ENCODE results near the gene PPP1R3C.
A peak's percentile ranks its signal among the peaks of the same experiment; 100 is the strongest.

Gene PPP1R3C

GRCh38 chr10:91628383-91628782, 4.5 kb downstream of the PPP1R3C start:
- no peak for DNase-seq

- DNase-seq = no peak
These were observed 5.3 kb downstream of the PPP1R3C start for GRCh38 chr10:91627344-91628102.

- no peak for DNase-seq
These were observed 5.9 kb downstream of the PPP1R3C start for GRCh38 chr10:91626936-91627335.

GRCh38 chr10:91624633-91625032, 8.2 kb downstream of the PPP1R3C start:
- no peak for DNase-seq

GRCh38 chr10:91622601-91623000, 10.3 kb downstream of the PPP1R3C start:
- no peak for DNase-seq

- no peak for DNase-seq
These were observed 11.3 kb downstream of the PPP1R3C start for GRCh38 chr10:91621483-91622113.

GRCh38 chr10:91617072-91617609, 15.7 kb downstream of the PPP1R3C start:
- no peak for DNase-seq

GRCh38 chr10:91616137-91616536, 16.7 kb downstream of the PPP1R3C start:
- no peak for DNase-seq

- no peak for DNase-seq
These were observed 18.6 kb downstream of the PPP1R3C start for GRCh38 chr10:91614225-91614624.

- DNase-seq = peak; percentile 74
These were observed 19.3 kb downstream of the PPP1R3C start for GRCh38 chr10:91613411-91614187.

- DNase-seq = no peak
These were observed 22.0 kb downstream of the PPP1R3C start for GRCh38 chr10:91610919-91611318.

GRCh38 chr10:91610444-91610843, 22.4 kb downstream of the PPP1R3C start:
- DNase-seq = no peak

GRCh38 chr10:91607646-91608403, 25.0 kb downstream of the PPP1R3C start:
- DNase-seq = no peak

- DNase-seq = no peak
These were observed 26.9 kb downstream of the PPP1R3C start for GRCh38 chr10:91605968-91606367.

- DNase-seq = peak; percentile 57
These were observed 28.0 kb downstream of the PPP1R3C start for GRCh38 chr10:91604553-91605534.

GRCh38 chr10:91603931-91604331, 28.9 kb downstream of the PPP1R3C start:
- peak; percentile 86 for DNase-seq

GRCh38 chr10:91602868-91603568, 29.9 kb downstream of the PPP1R3C start:
- DNase-seq = no peak

GRCh38 chr10:91602449-91602848, 30.4 kb downstream of the PPP1R3C start:
- no peak for DNase-seq

- no peak for DNase-seq
These were observed 31.7 kb downstream of the PPP1R3C start for GRCh38 chr10:91601212-91601611.

GRCh38 chr10:91598211-91598977, 34.5 kb downstream of the PPP1R3C start:
- peak; percentile 85 for DNase-seq

All from kidney glomerular epithelial cell (primary cell).